WTC11 (cell line): ENCODE results near the gene PTGDR.

Experiments
- CBFB ChIP-seq: sonication (generic); formaldehyde crosslinking; IDR thresholded peaks from 2 replicates; pipeline ENCODE4 v1.8.1; 2022; ENCODE audit warnings: mild to moderate bottlenecking, low read depth, missing genetic modification reagents
- CREM ChIP-seq: sonication (generic); formaldehyde crosslinking; IDR thresholded peaks from 2 replicates; pipeline ENCODE4 v1.8.1; 2022; ENCODE audit warnings: mild to moderate bottlenecking, missing genetic modification reagents, moderate library complexity
- CTCF ChIP-seq: fragments of 200-600 bp; IDR thresholded peaks from 2 replicates; pipeline ENCODE4 v1.8.0; 2022; ENCODE audit warnings: antibody characterized with exemption
- HMGXB4 ChIP-seq: sonication (generic); formaldehyde crosslinking; IDR thresholded peaks from 2 replicates; pipeline ENCODE4 v1.8.1; 2023; ENCODE audit warnings: mild to moderate bottlenecking, moderate library complexity, missing genetic modification reagents
- IRF2 ChIP-seq: sonication (generic); formaldehyde crosslinking; IDR thresholded peaks from 2 replicates; pipeline ENCODE4 v1.8.0; 2022; ENCODE audit warnings: low read depth, missing genetic modification reagents, borderline replicate concordance
- NFE2L1 ChIP-seq: sonication (generic); formaldehyde crosslinking; IDR thresholded peaks from 2 replicates; pipeline ENCODE4 v1.8.1; 2023; ENCODE audit warnings: missing genetic modification reagents
- NR1H2 ChIP-seq: sonication (generic); formaldehyde crosslinking; IDR thresholded peaks from 2 replicates; pipeline ENCODE4 v1.9.0; 2021; ENCODE audit warnings: mild to moderate bottlenecking, moderate library complexity, missing genetic modification reagents
- RORB ChIP-seq: fragments of 250-450 bp; sonication (Bioruptor Pico); IDR thresholded peaks from 2 replicates; pipeline ENCODE4 v1.9.0; 2021; ENCODE audit warnings: mild to moderate bottlenecking
- ZBTB43 ChIP-seq: sonication (generic); formaldehyde crosslinking; IDR thresholded peaks from 2 replicates; pipeline ENCODE4 v1.8.1; 2023; ENCODE audit warnings: mild to moderate bottlenecking, missing genetic modification reagents
- TF ChIP-seq, protein P1 (sequence below): fragments of 250-450 bp; sonication (Bioruptor Pico); IDR thresholded peaks from 2 replicates; pipeline ENCODE4 v1.9.0; 2021; ENCODE audit warnings: mild to moderate bottlenecking
- TF ChIP-seq, protein P2 (sequence below): sonication (generic); formaldehyde crosslinking; IDR thresholded peaks from 2 replicates; pipeline ENCODE4 v1.8.1; 2022; ENCODE audit warnings: missing genetic modification reagents, borderline replicate concordance

DNA sequence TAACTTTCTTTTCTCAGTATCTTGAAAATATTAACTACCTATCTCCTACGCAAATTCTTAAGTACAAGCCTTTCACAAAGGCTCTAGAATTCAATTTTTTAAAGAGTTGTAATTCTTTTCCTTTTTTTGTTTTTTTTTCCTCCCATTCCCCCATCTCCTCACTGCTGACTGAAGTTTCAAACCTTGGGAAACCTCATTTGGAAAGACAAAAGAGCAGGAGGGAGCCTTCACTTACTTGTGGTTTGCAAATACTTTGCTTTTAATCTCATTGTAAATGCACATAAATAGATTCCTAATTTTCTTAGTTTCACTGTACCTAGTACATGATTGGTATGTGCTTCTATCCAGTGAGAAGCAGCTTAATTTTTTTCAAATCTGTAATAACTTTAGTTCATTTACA, 15.8 kb upstream of the PTGDR start:
- TF ChIP-seq CTCF (no peak), NR1H2 (CRISPR knock-in tag) (no peak), IRF2 (no peak), NFE2L1 (CRISPR knock-in tag) (no peak), CREM (no peak), HMGXB4 (CRISPR knock-in tag) (no peak), RORB (CRISPR knock-in tag) (no peak), ZBTB43 (CRISPR knock-in tag) (no peak), CBFB (CRISPR knock-in tag) (no peak)
- TF ChIP-seq, protein P1, sequence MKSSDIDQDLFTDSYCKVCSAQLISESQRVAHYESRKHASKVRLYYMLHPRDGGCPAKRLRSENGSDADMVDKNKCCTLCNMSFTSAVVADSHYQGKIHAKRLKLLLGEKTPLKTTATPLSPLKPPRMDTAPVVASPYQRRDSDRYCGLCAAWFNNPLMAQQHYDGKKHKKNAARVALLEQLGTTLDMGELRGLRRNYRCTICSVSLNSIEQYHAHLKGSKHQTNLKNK (CRISPR knock-in tag) = no peak
- TF ChIP-seq, protein P2, sequence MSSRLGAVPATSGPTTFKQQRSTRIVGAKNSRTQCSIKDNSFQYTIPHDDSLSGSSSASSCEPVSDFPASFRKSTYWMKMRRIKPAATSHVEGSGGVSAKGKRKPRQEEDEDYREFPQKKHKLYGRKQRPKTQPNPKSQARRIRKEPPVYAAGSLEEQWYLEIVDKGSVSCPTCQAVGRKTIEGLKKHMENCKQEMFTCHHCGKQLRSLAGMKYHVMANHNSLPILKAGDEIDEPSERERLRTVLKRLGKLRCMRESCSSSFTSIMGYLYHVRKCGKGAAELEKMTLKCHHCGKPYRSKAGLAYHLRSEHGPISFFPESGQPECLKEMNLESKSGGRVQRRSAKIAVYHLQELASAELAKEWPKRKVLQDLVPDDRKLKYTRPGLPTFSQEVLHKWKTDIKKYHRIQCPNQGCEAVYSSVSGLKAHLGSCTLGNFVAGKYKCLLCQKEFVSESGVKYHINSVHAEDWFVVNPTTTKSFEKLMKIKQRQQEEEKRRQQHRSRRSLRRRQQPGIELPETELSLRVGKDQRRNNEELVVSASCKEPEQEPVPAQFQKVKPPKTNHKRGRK = no peak
